Transverse colon (tissue), 1 donor: ENCODE data around the gene PRKCE.

Experiments
- EP300 ChIP-seq: sonication (generic); formaldehyde crosslinking; IDR thresholded peaks from one replicate; pipeline ENCODE4 v1.6.1; 2017; ENCODE audit warnings: antibody characterized with exemption, low read depth
- POLR2A ChIP-seq: fragments of 450-650 bp; IDR thresholded peaks from one replicate; pipeline ENCODE4 v1.6.1; 2016; ENCODE audit warnings: antibody characterized with exemption, mild to moderate bottlenecking, moderate library complexity

DNA sequence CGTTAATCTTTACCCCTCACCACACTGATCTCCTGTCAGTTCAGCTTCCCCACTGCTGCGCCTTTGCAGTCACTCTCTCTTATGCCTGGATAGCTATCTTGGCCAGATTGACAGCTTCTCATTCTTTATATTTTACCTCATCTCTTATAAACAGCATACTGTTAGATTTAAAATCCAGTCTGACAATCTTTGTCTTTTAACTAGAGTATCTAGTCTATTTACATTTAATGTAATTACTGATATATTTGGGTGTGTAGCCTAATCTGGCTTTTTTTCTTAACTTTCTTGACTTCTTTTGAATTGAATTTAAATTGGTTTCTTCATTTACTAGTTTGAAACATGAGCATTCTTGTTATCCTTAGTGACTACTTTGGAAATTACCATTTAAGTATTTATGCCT is 225.1 kb downstream of the PRKCE start:
- TF ChIP-seq EP300 (no peak), POLR2A (no peak)
